ENCODE data around the gene SLC1A2. TPM values are rescaled to one million over a fixed set of nuclear protein-coding genes. Genes with fewer than 3 reads are reported as not detected.

SLC1A2 gene
- total RNA-seq, 1 experiment from 2014 or later, result 0.50 TPM

- H4K5ac ChIP-seq (ENCODE audit: insufficient read length, low read depth, low read length), result no peak overlapping the region
- H3K9me3 Mint-ChIP-seq, result no peaks in the 10 kb centered on the region
- H3K27me3 ChIP-seq (ENCODE audit: insufficient read depth, low read length), result no peaks in the 10 kb centered on the region
- H4K91ac ChIP-seq (ENCODE audit: insufficient read length, low read depth, low read length), result no peak overlapping the region
- no peak overlapping the region for H2BK20ac ChIP-seq (ENCODE audit: low read depth, low read length, poor library complexity, severe bottlenecking)
- H2BK12ac ChIP-seq (ENCODE audit: insufficient read length, low read depth, low read length), result no peak overlapping the region
- H3K79me1 ChIP-seq (ENCODE audit: insufficient read depth, low read depth, low read length, poor library complexity, severe bottlenecking), result no peaks in the 10 kb centered on the region
- H3K4me2 ChIP-seq (ENCODE audit: insufficient read depth, insufficient read length, low read length), result no peak overlapping the region
- no peak overlapping the region for H3K14ac ChIP-seq (ENCODE audit: insufficient read depth, low read length)
- no peak overlapping the region for H3K4me3 Mint-ChIP-seq
- peaks cover 17% of the 10 kb centered on the region for H3K27me3 Mint-ChIP-seq (ENCODE audit: low read depth)
- peaks cover 4 to 11% of the 10 kb centered on the region in 2 experiments; a peak in 3 of 4 replicates for H3K4me1 Mint-ChIP-seq
- no peak overlapping the region for H2BK120ac ChIP-seq (ENCODE audit: low read depth, low read length, poor library complexity, severe bottlenecking)
- H3K4me1 ChIP-seq (ENCODE audit: insufficient read depth, low read length), result no peaks in the 10 kb centered on the region
- H4K8ac ChIP-seq (replicated peaks; ENCODE audit: insufficient read length, low read depth, low read length), result no peak overlapping the region
- no peak overlapping the region for H2BK5ac ChIP-seq (ENCODE audit: insufficient read length, low read length)
- H3K27ac Mint-ChIP-seq, result no peak overlapping the region
- no peak overlapping the region for H3K56ac ChIP-seq (ENCODE audit: insufficient read length, low read depth, low read length)
- H3K9me3 ChIP-seq (ENCODE audit: control insufficient read depth, low read depth, low read length), result no peaks in the 10 kb centered on the region
- H3K79me2 ChIP-seq (ENCODE audit: insufficient read depth, low read length), result no peaks in the 10 kb centered on the region
- no peaks in the 10 kb centered on the region for H3K36me3 Mint-ChIP-seq (ENCODE audit: insufficient read depth in 1 of 3, low read depth in 3 of 3)
- no peak overlapping the region for H2BK15ac ChIP-seq (ENCODE audit: low read depth, low read length)
- H3K9ac ChIP-seq (ENCODE audit: extremely low read depth, insufficient read length, low read length), result no peak overlapping the region
- no peak overlapping the region for H3K18ac ChIP-seq (ENCODE audit: insufficient read length, low read depth, low read length)
- no peaks in the 10 kb centered on the region for H4K20me1 ChIP-seq (ENCODE audit: control insufficient read depth, insufficient read depth, insufficient read length)
- H2AK5ac ChIP-seq (ENCODE audit: insufficient read length, low read length), result no peak overlapping the region
- TF ChIP-seq CTCF (conservative IDR thresholded peaks at IDR 0.05), result no peak
- WGBS (ENCODE audit: extremely low coverage, insufficient read length, low lambda C conversion rate), result no CpG with 5 or more reads among the region's 1 CpG
- DNase-seq, result no peak
- H3K23ac ChIP-seq (ENCODE audit: insufficient read length, low read depth, low read length), result no peak overlapping the region
- no peaks in the 10 kb centered on the region for H3K23me2 ChIP-seq (ENCODE audit: insufficient read length, low read depth, low read length, poor library complexity, severe bottlenecking)
- H3K27ac ChIP-seq (ENCODE audit: insufficient read length, low read depth, low read length), result no peak overlapping the region
- no peak overlapping the region for H2AFZ ChIP-seq (ENCODE audit: low read length)
- H3K4ac ChIP-seq (ENCODE audit: low read depth, low read length), result no peak overlapping the region
- H3T11ph ChIP-seq (ENCODE audit: low read length), result no peak overlapping the region
Measured at GRCh38 chr11:35407041-35407440, 12.3 kb downstream of the SLC1A2 start.

Measured in H9 (cell line).